HG03066 (cell line): ENCODE data around the gene PRKX.
A peak's percentile ranks its signal among the peaks of the same experiment; 100 is the strongest.
"Not testable (repeated sequence)": the region's sequence is repeated elsewhere in the genome, so short reads cannot be mapped to it uniquely, and the experiment has no call there.

Source experiments
- ATAC-seq: cut with Tn5 transposase; IDR thresholded peaks from one replicate; pipeline ENCODE4 v1.9.1; 2021; ENCODE audit warnings: low read depth; ENCODE audit not compliant: unreplicated experiment

Gene PRKX

GRCh38 chrX:3713225-3713936 lies at the start of gene PRKX:
Gene PRKX, minus strand, starts transcription at chrX:3713649. Its CDS starts 396 bp downstream, at chrX:3713253.
- peak; percentile 61 for ATAC-seq

GRCh38 chrX:3763111-3763510 lies 49.7 kb upstream of the PRKX start:
- ATAC-seq: no peak

- ATAC-seq: no peak
Observed at GRCh38 chrX:3757510-3758025, 44.1 kb upstream of the PRKX start.

GRCh38 chrX:3748052-3748559 lies 34.7 kb upstream of the PRKX start:
- ATAC-seq: no peak

DNA sequence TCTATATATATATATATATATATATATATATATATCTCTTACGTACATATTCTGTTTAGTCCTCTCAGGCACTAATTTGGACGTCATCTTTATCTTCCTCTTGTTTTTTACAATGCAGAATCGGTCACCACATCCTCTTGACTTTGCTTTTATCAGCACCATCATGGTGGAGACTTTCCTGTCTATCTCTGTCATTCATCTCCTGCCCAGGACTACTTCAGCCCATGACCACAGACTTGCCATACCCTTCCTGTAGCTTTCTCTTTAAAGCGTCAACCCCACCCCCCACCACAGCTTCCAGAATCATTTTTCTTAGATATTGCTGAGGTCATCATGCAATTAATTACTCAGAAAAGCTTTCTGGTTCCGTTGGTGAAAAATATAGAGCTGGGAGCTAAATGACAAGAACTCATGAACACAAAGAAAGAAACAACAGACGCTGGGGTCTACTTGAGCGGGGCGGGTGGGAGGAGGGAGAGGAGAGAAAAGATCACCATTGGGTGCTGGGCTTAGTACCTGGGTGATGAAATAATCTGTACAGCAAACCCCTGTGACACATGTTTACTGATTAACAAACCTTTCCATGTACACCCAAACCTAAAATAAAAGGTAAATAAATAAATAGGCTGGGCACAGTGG lies 30.5 kb upstream of the PRKX start:
- ATAC-seq: no peak

DNA sequence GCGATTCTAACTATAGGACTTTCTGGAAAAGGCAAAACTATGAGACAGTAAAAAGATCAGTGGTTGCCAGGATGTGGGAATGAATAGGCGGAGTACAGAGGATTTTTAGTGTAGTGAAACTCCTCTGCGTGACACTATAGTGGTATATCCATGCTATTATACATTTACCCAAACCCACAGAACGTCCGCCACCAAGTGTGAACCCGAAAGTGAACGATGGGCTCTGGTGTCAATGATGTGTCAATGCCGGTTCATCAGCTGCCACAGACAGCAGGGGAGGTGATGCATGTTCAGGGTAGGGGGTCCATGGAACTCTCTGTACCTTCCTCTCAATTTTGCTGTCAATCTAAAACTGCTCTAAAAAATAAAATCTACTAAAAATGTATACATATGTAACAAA lies 27.5 kb upstream of the PRKX start:
- ATAC-seq: not testable (repeated sequence)

DNA sequence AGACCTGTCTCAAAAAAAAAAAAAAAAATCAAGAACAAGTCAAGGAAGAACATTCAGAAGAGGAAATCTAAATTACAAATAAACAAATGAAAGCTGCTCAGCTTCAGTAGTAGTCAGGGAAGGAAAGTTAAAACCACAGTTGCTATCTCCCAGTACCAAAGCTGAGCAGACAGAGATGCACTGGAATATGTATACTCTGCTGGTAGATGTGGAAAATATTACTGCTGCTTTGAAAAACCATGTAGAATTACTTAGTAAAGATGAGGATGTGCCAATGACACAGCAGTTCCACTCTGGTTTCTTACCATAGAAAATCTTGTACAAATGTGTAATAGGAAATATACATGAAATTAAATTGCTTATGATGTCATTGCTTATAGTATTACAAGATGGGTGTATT lies 25.1 kb upstream of the PRKX start:
- ATAC-seq: no peak

DNA sequence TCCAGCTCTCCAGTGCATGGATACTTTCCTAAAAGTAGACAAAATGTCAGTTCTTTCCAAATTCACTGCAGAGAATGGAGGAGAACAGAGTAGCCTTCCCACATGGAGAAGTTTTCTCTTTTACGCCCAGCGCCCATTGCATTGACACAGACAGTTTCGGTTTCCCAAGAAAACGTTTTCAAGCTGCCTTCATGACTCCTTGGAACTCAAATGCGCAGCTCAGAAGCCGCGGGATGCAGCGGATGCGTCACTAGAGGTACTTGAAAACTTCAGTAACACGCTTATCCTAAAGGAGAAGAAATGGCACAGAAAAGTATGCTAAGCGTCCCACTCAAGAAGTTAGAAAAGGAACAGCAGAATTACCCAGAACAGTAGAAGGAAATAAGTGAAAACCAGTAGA lies 23.1 kb upstream of the PRKX start:
- ATAC-seq: not testable (repeated sequence)

GRCh38 chrX:3735891-3736290 lies 22.4 kb upstream of the PRKX start:
- not testable (repeated sequence) for ATAC-seq

DNA sequence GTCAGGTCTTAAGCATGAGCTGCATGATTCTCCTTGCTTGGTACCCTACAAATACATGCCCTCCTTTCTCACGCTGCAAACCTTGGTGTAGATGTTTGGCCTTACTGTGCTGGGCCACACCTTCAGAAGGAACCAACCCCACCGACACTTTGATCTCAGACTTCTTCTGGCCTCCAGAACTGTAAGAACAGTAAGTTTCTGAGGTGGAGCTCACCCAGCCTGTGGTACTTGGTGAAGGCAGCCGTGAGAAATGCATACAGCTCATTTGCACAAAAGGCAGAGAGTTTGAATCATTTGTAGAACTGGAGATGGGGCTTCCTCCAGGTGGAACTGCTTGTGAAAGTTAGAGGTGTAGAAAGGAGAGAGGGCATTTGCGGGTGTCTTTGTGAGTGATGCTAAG lies 21.0 kb upstream of the PRKX start:
- ATAC-seq: not testable (repeated sequence)

DNA sequence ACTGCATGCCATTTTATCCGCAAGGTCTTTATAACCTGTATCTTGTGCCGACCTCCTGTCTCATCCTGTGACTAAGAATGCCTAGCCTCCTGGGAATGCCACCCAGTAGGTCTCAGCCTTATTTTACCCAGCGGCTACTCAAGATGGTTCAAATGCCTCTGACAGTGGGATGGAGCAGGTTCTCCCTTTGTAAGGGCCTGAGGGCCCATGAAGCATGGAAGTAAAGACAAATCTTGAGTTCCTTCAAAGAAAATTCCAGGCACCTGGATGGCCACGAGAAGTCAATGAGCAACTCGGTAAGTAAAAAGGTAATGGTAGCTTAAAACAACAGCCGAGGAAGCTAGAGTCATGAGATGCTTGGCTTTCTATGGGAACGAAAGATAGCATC lies 19.6 kb upstream of the PRKX start:
- ATAC-seq: no peak

GRCh38 chrX:3732326-3733042 lies 19.0 kb upstream of the PRKX start:
- not testable (repeated sequence) for ATAC-seq

GRCh38 chrX:3728454-3728853 lies 15.0 kb upstream of the PRKX start:
- no peak for ATAC-seq

DNA sequence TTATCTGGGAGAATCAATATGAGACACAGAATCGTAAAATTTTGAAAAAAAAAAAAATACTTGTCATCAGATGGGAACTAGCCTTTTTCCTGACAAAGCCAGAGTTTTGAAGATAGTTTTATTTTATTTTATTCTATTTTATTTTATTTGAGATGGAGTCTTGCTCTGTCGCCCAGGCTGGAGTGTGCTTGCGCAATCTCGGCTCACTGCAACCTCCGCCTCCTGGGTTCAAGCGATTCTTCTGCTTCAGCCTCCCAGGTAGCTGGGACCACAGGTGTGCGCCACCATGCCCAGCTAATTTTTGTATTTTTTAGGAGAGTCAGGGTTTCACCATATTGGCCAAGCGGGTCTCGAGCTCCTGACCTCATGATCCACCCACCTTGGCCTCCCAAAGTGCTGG lies 10.0 kb upstream of the PRKX start:
- ATAC-seq: not testable (repeated sequence)

DNA sequence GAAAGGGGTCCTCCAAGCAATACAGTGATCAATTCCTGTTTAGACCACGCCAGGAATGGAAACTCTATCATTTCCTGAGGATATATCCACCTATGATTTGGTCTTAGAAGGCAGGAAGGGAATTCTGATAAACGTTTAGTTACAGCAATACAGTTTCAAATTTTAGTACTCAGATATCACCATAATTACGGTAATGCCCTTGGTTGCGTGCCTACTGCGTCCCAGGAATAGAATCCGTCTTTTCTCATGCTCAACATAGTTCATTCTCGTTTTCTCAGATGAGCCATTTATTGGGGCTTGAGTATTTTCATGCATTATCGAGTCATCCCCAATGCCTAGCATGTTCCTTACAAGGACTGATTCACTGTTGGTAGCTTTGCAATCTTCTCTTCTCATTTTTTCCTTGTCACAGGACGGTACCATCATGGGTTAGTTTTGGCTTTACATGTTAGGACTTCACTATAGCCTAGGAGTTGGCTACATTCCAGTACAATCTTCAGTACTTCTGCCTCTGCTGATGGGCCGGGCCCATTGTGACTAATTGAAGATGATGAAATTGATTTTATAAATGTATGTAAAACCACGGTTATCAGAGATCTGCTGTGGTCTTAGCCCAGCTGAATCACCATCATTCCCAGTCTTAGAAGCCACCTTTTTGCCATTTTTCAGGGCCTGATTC lies 4.4 kb upstream of the PRKX start:
- no peak for ATAC-seq

- ATAC-seq: no peak
Observed at GRCh38 chrX:3715921-3716320, 2.5 kb upstream of the PRKX start.

- not testable (repeated sequence) for ATAC-seq
Observed at GRCh38 chrX:3714706-3715479, 1.4 kb upstream of the PRKX start.

DNA sequence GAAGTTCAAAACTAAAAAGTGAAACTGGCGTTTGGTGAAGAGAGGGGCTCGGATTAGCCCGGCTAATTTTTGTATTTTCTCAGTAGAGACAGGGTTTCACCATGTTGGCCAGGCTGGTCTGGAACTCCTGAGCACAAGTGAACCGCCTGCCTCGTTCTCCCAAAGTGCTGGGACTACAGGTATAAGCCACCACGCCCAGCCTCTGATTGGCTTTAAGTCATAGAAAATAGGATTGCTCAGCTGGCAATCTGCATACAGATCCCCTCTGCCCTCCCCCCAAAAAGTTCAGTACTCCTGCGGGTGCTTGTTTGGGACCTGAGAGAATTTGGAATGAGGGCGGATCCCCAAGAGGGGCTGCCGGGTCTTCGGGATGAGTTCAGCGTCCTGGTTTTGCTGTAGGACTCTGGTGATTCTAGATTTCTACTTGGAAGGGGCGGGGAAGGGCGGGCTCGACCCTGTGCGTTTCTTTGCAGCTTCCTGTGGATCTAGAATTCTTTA lies 537 bp upstream of the PRKX start:
- ATAC-seq: peak; percentile 7

DNA sequence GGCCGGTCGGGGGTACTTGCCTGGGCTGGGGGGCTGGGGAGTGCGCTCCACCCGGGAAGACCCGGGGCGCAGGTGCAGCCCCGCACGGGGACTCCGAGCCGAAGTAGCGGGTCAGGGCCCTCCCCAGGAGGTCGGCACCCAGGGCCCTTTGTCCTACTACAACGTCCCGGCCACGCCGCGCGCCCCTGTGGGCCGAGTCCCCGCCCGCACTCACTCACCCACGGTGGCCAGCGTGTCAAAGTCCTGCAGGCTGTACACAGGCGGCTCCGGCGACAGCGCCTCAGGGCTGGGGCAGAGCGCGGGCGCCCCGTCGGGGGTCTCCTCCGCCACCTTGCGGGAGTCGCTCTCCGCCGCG lies 602 bp downstream of the PRKX start:
- peak; percentile 8 for ATAC-seq
